Measurements from ENCODE around the gene DIPK1C.

- TF ChIP-seq EZH2 (IDR thresholded peaks at IDR 0.05; ENCODE audit: borderline replicate concordance, insufficient read depth, low read depth, low read length, poor library complexity, severe bottlenecking) = no peak
- no peak for TF ChIP-seq CTCF (IDR thresholded peaks at IDR 0.05)
These were observed 6.9 kb upstream of the DIPK1C start for GRCh38 chr18:74463983-74464382.

Data from B cell (primary cell).